ENCODE measurements around the gene AKT3.

DNA sequence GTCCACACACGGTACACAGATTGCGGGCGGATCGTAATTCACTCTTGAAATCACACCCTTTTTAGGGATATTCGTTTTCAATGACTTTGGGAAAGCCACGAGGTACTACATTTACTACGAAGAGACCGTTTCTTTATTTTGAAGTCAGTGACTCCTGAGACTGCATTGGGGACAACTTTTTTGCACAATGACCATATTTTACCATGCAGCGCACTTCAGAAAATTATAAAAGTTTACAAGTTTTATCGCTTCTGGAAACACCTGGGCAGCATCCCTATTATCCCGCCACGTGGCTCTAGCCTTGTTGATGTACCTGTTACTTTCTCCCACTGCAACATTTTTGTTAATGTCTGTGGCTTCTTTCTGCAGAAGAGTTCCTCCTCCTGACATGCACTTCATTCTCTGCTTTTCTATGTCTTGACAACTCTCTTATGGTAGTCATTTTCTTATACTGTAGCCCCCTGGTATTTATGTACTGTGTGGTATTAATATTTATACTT, 1.3 kb upstream of the AKT3 start:
- TF ChIP-seq, protein P1, sequence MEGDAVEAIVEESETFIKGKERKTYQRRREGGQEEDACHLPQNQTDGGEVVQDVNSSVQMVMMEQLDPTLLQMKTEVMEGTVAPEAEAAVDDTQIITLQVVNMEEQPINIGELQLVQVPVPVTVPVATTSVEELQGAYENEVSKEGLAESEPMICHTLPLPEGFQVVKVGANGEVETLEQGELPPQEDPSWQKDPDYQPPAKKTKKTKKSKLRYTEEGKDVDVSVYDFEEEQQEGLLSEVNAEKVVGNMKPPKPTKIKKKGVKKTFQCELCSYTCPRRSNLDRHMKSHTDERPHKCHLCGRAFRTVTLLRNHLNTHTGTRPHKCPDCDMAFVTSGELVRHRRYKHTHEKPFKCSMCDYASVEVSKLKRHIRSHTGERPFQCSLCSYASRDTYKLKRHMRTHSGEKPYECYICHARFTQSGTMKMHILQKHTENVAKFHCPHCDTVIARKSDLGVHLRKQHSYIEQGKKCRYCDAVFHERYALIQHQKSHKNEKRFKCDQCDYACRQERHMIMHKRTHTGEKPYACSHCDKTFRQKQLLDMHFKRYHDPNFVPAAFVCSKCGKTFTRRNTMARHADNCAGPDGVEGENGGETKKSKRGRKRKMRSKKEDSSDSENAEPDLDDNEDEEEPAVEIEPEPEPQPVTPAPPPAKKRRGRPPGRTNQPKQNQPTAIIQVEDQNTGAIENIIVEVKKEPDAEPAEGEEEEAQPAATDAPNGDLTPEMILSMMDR (IDR thresholded peaks at IDR 0.05) = no peak
- TF ChIP-seq EZH2 (IDR thresholded peaks at IDR 0.05) = no peak

Measured in neural progenitor cell (in vitro differentiated cells).